Esophagus squamous epithelium (tissue), 4 donors: ENCODE measurements around the gene KANK4.

Experiments used
- CTCF ChIP-seq, 6 experiments: fragments of 450-650 bp in 4 of 6; fragments of 200-600 bp in 2 of 6; sonication (generic) in 2 of 6; IDR thresholded peaks; one replicate each; pipeline ENCODE4 v1.5.1; 2016 to 2019; ENCODE audit warnings: antibody characterized with exemption in 6 of 6, mild to moderate bottlenecking in 4 of 6, moderate library complexity in 4 of 6
- POLR2A ChIP-seq, 4 donors: fragments of 450-650 bp; IDR thresholded peaks; one replicate each; pipeline ENCODE4 v1.6.1; 2017; ENCODE audit warnings: antibody characterized with exemption in 4 of 4, mild to moderate bottlenecking in 4 of 4, moderate library complexity in 3 of 4

GRCh38 chr1:62229468-62229867 is 89.8 kb downstream of the KANK4 start:
- no peak for TF ChIP-seq CTCF (IDR thresholded peaks at IDR 0.05)
- TF ChIP-seq POLR2A (IDR thresholded peaks at IDR 0.05): no peak
